Measurements from ENCODE around the gene CMTM6. TPM values are rescaled to one million over a fixed set of nuclear protein-coding genes. Genes with fewer than 3 reads are reported as not detected.
"Not testable (repeated sequence)": the region's sequence is repeated elsewhere in the genome, so short reads cannot be mapped to it uniquely, and the experiment has no call there.

CMTM6 gene
- total RNA-seq, 6 donors from 2014 or later = 16.8 to 86.0 (median 61.3) TPM

DNA sequence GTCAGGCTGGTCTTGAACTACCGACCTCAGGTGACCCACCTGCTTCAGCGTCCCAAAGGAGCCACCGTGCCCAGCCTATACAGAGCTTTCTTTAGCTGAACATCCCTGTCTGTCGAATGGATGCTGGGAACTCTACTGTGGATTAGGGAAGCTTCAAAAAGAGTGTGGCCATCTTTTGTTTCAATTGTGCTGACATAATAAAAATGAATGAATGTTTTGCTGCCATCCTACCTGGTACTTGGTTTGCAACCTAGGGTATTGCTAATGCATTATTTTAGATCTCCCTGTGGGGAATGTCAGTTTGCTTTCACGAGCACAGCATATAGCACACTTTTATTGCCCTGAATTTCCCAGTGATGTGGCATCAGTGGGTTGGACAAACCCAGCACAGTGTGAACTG is 32.3 kb downstream of the CMTM6 start:
- Histone ChIP-seq H3K36me3 (peaks cover 0 to 19% (median 3%) of the 10 kb centered on the region in 4 donors), H3K4me1 (peaks cover 14 to 33% (median 21%) of the 10 kb centered on the region in 4 donors), H3K4me3 (no peak overlapping the region), H3K27me3 (no peaks in the 10 kb centered on the region), H3K27ac (peak overlapping the region in 1 of 4 donors; percentile 9), H3K9me3 (no peaks in the 10 kb centered on the region)
- DNase-seq = no peak
- 90 to 91% methylated on average over 5 of the region's 5 CpGs for WGBS, 2 donors
- no peak for ATAC-seq (ENCODE audit: low FRiP score in 2 of 2)
- TF ChIP-seq EP300 (IDR thresholded peaks at IDR 0.05) (no peak), POLR2A (IDR thresholded peaks at IDR 0.05) (no peak), POLR2AphosphoS5 (IDR thresholded peaks at IDR 0.05) (no peak)
- TF ChIP-seq, protein P1, sequence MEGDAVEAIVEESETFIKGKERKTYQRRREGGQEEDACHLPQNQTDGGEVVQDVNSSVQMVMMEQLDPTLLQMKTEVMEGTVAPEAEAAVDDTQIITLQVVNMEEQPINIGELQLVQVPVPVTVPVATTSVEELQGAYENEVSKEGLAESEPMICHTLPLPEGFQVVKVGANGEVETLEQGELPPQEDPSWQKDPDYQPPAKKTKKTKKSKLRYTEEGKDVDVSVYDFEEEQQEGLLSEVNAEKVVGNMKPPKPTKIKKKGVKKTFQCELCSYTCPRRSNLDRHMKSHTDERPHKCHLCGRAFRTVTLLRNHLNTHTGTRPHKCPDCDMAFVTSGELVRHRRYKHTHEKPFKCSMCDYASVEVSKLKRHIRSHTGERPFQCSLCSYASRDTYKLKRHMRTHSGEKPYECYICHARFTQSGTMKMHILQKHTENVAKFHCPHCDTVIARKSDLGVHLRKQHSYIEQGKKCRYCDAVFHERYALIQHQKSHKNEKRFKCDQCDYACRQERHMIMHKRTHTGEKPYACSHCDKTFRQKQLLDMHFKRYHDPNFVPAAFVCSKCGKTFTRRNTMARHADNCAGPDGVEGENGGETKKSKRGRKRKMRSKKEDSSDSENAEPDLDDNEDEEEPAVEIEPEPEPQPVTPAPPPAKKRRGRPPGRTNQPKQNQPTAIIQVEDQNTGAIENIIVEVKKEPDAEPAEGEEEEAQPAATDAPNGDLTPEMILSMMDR (IDR thresholded peaks at IDR 0.05) = no peak

DNA sequence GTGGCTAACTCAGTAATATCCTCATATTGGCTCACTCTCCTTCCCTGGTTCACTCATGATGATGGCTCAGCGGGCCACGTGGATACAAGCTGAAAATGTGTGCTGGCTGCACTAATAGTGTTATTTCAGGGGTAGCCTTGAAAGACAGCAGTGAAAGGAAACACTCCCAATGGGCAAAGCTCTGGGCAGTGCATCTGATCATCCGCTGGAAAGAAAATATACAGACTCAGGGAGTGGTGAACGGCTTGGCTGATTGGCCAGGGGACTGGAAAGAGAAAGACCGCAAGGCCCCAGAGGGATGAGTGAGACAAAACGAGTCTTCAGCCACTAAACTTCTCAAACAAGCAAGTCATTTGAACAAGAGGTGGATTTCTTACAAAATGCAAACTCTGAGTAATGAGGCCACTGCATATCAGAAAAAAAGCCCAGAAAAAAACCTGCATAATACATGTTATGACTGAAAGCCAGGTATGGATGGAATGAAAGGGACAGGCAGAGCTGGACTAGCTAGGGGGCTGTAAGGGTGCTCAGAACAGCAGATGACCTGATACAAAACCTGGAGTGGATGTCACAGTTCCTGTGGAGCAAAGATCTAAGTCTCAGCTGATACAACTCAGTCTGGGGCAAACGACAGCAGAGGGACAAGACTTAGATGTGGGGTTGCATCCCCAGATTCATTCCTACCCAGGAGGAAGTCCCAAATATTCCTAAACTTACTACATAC is 33.3 kb downstream of the CMTM6 start:
- DNase-seq = no peak
- Histone ChIP-seq H3K4me3 (no peak overlapping the region), H3K9me3 (no peaks in the 10 kb centered on the region), H3K4me1 (peaks cover 14 to 33% (median 21%) of the 10 kb centered on the region in 4 donors), H3K27me3 (no peaks in the 10 kb centered on the region), H3K27ac (no peak overlapping the region), H3K36me3 (peaks cover 0 to 16% (median 3%) of the 10 kb centered on the region in 4 donors)
- no peak for TF ChIP-seq POLR2AphosphoS5 (IDR thresholded peaks at IDR 0.05)
- no peak for TF ChIP-seq EP300 (IDR thresholded peaks at IDR 0.05)
- TF ChIP-seq, protein P1 (IDR thresholded peaks at IDR 0.05) = no peak
- TF ChIP-seq POLR2A (IDR thresholded peaks at IDR 0.05) = no peak
- ATAC-seq (ENCODE audit: low FRiP score in 2 of 2) = no peak
- WGBS, 2 donors = 78 to 93% methylated on average over 7 of the region's 7 CpGs

DNA sequence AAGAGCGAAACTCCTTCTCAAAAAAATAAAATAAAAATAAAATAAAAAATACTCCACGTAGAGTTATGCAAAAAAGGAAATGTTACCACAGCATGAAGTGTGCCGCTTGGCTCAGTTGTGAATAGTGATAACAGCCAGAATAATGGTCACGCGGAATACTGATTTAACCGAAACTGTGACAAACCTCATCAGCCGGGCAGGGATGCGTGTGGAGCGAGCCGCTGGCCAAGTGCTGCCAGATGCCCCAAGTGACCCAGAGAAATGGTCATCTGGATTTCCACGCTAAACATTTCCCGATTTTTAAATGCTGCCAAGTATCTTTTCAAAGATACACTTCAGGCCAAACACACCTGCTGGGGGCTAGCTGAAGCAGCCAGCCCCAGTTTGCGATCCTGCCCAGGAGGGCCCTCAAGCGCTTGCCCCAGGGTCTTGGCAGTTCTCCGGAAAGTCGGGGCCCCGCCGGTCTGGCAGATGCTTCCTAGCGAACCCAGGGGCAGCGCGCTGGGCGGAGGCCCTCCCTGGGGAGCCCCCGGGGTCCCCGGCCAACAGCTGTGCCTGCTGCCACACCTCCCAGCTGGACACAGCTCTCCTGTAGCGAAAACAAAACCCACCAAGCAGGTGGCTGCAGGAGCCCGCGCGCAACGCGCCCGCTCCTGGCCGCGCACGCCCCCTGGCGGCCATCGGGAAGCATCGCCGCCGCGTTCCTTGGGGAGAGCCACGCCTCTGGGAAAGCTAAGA is 35.1 kb downstream of the CMTM6 start:
- ATAC-seq (ENCODE audit: low FRiP score in 2 of 2) (peak; percentile 94 to 95), DNase-seq (peak; percentile 78 to 95)
- Histone ChIP-seq H3K4me1 (peaks cover 24 to 43% (median 28%) of the 10 kb centered on the region in 4 donors), H3K9me3 (no peaks in the 10 kb centered on the region), H3K27ac (peak overlapping the region in 3 of 4 donors; percentile 3 to 78 (median 66)), H3K36me3 (peaks cover 0 to 8% (median 3%) of the 10 kb centered on the region in 4 donors), H3K4me3 (peak overlapping the region; percentile 3 to 50 (median 40)), H3K27me3 (no peaks in the 10 kb centered on the region)
- TF ChIP-seq EP300 (IDR thresholded peaks at IDR 0.05) (no peak), POLR2AphosphoS5 (IDR thresholded peaks at IDR 0.05) (peak in 1 of 2 donors; percentile 36), POLR2A (IDR thresholded peaks at IDR 0.05) (peak in 1 of 4 donors; percentile 32)
- TF ChIP-seq, protein P1 (IDR thresholded peaks at IDR 0.05) = peak; percentile 96 to 99 (median 98)
- WGBS, 2 donors = 21 to 32% methylated on average over 30 to 40 of the region's 41 CpGs

DNA sequence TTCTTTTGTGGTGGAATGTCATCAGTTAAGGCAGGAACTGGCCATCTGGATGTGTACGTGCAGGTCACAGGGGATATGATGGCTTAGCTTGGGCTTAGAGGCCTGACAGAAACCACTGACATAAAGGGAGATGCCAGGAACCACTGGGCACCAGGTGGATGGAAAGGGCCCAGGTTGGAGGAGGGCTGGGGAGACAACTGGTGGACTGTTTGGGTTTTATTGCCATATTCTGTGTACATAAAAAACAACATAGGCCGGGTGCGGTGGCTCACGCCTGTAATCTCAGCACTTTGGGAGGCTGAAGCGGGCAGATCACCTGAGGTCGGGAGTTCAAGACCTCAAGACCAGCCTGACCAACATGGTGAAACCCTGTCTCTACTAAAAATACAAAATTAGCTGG is 35.8 kb downstream of the CMTM6 start:
- H3K9me3 ChIP-seq; ATAC-seq (ENCODE audit: low FRiP score in 2 of 2); H3K36me3 ChIP-seq; DNase-seq; H3K27me3 ChIP-seq: not testable (repeated sequence)
- H3K4me1 ChIP-seq = peaks cover 27 to 49% (median 31%) of the 10 kb centered on the region in 4 donors
- H3K4me3 ChIP-seq = peak overlapping the region in 1 of 4 donors; percentile 47
- peak overlapping the region in 1 of 4 donors; percentile 78 for H3K27ac ChIP-seq
- WGBS, 2 donors = 95 to 99% methylated on average over 6 of the region's 6 CpGs

DNA sequence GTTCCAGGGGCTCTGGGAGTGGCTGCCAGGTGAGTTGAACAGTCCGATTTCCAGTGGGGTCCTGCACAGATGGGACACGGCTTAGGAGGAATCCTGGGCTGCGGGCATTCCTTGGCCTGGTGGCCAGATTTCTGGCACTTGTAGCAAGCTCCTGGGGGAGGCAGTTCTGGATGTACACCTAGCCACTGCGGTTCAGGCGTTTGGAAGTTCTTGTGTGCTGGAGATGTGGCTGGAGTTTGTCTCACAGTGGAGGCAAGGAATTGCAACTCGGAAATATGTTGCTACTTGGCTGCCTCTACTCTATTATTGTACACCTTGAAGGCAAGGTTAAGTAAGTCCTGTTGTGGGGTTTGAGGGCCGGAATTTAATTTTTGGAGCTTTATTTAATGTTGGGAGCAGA is 37.9 kb downstream of the CMTM6 start:
- ATAC-seq (ENCODE audit: low FRiP score in 2 of 2); H3K27me3 ChIP-seq; DNase-seq; H3K9me3 ChIP-seq; H3K36me3 ChIP-seq: not testable (repeated sequence)
- 96 to 97% methylated on average over 7 of the region's 7 CpGs for WGBS, 2 donors
- Histone ChIP-seq H3K4me1 (peaks cover 29 to 58% (median 38%) of the 10 kb centered on the region in 4 donors), H3K27ac (peak overlapping the region in 2 of 4 donors; percentile 56 to 78), H3K4me3 (peak overlapping the region in 2 of 4 donors; percentile 3 to 37)

Measured in upper lobe of left lung (tissue), 6 donors.